GM21367 (cell line): ENCODE results near the gene FAM50B.

ENCODE experiments used
- ATAC-seq: cut with Tn5 transposase; IDR thresholded peaks from one replicate; pipeline ENCODE4 v1.9.1; 2021; ENCODE audit not compliant: unreplicated experiment

The FAM50B gene

DNA sequence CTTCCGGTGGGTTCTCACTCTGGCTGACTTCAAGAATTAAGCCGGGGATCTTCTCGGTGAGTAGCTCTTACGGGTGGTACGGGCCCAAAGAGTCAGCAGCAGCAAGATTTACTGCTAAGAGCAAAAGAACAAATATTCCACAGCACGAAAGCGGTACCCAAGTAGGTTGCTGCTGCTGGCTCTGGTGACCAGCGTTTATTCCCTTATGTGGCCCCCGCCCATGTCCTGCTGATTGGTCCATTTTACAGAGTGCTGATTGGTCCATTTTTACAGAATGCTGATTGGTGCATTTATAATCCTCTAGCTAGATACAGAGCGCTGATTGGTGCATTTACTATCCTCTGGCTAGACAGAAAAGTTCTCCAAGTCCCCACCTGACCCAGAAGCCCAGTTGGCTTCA, 44.3 kb downstream of the FAM50B start:
- no peak for ATAC-seq

DNA sequence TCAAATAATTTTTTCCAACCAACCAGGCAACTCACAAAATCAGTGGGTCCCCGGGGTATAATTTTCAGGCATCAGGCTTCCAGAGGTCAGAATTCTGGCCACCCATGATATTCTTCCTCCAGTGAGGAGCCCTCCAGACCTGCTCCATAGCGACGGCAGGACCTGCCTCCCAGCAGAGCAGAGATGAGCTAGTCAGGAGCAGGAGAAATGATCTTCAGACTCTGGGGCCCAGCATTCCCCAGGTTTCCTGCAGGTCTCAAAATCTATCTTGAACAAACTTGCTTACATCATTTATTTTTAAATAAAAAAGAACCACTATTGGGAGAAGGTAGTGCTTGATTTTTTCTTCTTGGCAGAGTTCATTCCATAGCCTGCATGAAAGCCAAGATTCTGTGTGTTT, 44.7 kb downstream of the FAM50B start:
- no peak for ATAC-seq

DNA sequence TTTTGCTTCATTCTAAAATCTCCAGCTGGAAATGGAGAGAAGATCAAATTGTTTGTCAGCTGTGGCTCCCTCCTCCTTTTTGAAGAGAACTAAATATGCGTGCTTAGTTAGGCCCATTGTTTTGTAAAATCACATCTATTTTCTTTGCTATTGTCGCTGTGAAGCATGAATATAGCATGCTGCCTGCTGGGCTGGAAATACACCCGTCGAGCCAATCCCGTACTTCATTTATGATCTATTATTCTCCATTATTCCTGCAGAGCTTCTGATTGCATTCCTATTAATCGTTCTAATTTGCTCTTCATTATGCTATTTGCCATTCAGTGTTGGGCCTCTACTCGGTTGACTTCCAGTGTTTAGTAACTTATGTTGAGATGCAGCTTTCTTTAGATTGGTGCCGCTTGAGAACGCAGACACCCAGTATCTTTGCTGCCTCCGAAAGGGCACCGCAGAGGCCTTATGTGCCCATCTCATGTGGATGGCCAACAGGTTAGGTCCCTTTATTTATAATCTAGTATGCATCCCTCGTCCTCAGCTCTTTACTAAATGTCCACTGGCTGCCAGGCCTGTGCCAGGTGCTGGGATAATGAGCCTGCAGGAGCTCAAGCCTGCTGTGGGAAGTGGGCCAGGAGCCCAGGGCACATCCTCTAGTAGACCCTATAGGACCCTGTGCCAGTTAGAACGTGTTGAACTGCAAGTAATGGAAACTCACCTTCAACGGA, 45.6 kb downstream of the FAM50B start:
- ATAC-seq: no peak

DNA sequence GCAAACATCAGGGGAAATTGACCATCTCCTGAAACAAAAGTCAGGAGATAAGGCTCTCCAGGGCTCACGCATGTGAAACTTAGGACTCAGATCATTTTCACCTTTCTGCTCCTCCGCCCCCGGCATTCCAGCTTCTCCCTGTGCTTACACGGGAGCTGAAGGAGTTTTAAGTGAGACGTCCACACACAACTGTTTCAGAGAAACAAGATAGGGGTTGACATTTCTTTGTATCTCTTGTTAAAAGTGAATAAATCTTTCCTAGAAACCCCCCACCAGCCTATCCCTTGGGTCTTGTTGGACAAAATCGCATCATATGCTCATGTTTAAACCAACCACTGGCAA, 46.1 kb downstream of the FAM50B start:
- no peak for ATAC-seq

DNA sequence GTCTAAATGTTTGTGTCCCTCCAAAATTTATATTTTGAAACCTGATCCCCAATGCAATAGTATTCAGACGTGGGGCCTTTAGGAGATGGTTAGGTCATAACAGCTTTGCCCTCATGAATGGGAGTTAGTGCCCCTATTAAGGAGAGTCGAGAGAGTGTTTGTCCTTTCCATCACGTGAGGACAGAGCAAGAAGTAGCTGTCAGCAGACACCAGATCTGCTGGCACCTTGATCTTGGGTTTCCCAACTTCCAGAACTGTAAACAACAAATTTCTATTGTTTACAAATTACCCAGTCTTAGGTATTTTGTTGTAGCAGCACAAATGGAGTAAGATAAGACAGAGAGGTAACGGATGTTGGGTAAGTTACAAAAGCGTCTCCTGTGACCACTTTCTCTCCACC, 46.6 kb downstream of the FAM50B start:
- ATAC-seq: no peak

DNA sequence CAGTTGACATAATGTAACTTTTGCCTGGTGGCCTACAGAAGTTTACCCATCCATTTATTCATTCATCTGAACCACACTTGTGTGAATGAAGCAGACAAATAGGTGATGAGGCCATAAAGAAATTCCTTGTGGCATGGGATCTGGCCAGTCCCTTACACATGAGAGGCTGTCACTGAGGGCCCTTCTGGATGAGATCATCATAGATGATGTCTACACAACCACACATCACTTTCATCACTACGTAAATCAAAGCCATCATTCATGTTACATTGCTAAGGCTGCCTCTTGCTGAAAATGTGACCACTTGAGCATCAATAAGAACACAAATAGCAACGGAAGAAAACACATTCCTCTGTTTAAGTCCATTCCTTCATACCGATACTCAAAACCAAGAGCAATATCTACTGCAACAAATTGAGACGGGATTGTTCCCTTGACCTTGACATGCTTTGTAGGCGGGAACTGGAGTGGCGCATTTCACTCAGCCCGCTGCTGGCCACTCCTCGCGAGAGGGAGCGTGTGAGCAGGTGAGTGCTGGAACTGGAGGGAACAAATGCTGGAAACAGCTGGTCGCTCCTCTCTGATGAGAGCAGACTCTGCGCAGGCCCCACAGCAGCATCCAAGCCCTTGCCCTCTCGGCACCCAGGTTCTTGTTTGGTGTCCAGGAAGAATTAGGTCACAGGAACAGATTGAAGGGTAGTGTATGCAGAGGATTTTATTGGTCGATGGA, 49.3 kb downstream of the FAM50B start:
- no peak for ATAC-seq

DNA sequence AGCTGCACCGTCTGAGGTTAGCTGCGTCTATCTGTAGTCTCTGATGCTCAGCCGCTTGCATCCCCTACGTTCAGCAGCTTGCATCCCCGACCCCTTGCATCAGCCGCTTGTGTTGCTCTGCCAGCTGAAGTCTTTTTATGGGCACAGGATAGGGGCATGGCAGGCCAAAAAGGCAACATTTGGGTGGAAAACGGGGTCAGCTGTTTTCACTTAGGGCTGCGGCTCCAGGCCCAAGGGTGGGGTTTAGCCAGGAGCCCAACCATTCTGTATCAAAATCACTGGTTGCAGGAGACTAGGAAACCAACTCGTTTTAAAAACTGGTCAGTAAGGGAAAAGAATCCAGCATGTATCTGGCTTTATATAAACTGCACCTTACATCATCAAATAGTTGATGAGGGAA, 49.9 kb downstream of the FAM50B start:
- ATAC-seq: no peak

DNA sequence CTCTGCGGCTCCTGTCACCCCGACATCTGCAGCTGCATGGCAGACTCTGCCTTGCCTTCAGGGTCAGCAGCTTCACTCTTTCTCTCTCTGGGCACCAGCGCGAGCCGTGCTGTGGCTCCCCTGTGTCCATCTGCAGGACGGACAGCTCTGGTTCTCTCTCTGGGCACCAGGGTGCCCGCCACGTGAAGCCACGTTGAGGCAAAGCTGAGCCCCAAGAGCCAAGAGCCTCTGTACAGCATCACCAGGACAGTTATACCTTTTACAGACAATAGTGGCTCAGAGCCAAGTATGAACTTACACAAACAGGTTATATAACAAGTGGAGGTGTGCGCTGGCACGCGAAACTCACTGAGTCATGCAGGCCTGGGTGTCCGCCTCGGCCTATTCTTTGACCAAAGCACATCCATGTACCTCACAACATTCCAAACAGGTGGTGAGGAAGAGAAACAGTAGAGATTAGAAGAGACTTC, 50.8 kb downstream of the FAM50B start:
- no peak for ATAC-seq
